AG08396 (cell line): ENCODE measurements around the gene NCOA7.
"Not testable (repeated sequence)": the region's sequence is repeated elsewhere in the genome, so short reads cannot be mapped to it uniquely, and the experiment has no call there.

Source experiments
- DNase-seq: peaks from one replicate; pipeline ENCODE4 v3.0.0; 2012; ENCODE audit warnings: low spot score, mixed read lengths

Gene NCOA7

GRCh38 chr6:125754566-125754965 is 36.2 kb upstream of the NCOA7 start:
- no peak for DNase-seq

- no peak for DNase-seq
Measured at GRCh38 chr6:125759184-125759902, 31.4 kb upstream of the NCOA7 start.

GRCh38 chr6:125759959-125760457 is 30.8 kb upstream of the NCOA7 start:
- DNase-seq: no peak

- no peak for DNase-seq
Measured at GRCh38 chr6:125764121-125764671, 26.6 kb upstream of the NCOA7 start.

- no peak for DNase-seq
Measured at GRCh38 chr6:125765944-125766343, 24.8 kb upstream of the NCOA7 start.

GRCh38 chr6:125766641-125767040 is 24.1 kb upstream of the NCOA7 start:
- no peak for DNase-seq

- no peak for DNase-seq
Measured at GRCh38 chr6:125769147-125769783, 21.5 kb upstream of the NCOA7 start.

- DNase-seq: no peak
Measured at GRCh38 chr6:125773387-125774341, 17.1 kb upstream of the NCOA7 start.

- DNase-seq: not testable (repeated sequence)
Measured at GRCh38 chr6:125776107-125776826, 14.5 kb upstream of the NCOA7 start.

GRCh38 chr6:125779924-125780539 is 10.7 kb upstream of the NCOA7 start:
- DNase-seq: peak; percentile 84

- DNase-seq: peak; percentile 59
Measured at GRCh38 chr6:125780540-125781313, 10.0 kb upstream of the NCOA7 start.

- DNase-seq: no peak
Measured at GRCh38 chr6:125781314-125781868, 9.4 kb upstream of the NCOA7 start.

- DNase-seq: no peak
Measured at GRCh38 chr6:125784365-125784764, 6.4 kb upstream of the NCOA7 start.

GRCh38 chr6:125787791-125788190 is 3.0 kb upstream of the NCOA7 start:
- no peak for DNase-seq

GRCh38 chr6:125789167-125789566 is 1.6 kb upstream of the NCOA7 start:
- DNase-seq: no peak

- DNase-seq: peak; percentile 30
Measured at GRCh38 chr6:125789576-125790357, 993 bp upstream of the NCOA7 start.

GRCh38 chr6:125791151-125791819 is 525 bp downstream of the NCOA7 start:
- peak; percentile 66 for DNase-seq

GRCh38 chr6:125791820-125792165 is 1.0 kb downstream of the NCOA7 start:
- DNase-seq: no peak

- DNase-seq: no peak
Measured at GRCh38 chr6:125792172-125792571, 1.4 kb downstream of the NCOA7 start.
